Gastrocnemius medialis (tissue), 4 donors: Measurements from ENCODE around the gene SBSN.

Experiments
- CTCF ChIP-seq, 5 experiments: fragments of 450-650 bp in 3 of 5; fragments of 200-600 bp in 2 of 5; sonication (generic) in 2 of 5; IDR thresholded peaks in 4 of 5; conservative IDR thresholded peaks in 1 of 5; 1 replicate in 4 of 5; 2 replicates in 1 of 5; pipeline ENCODE4 v1.5.1; 2016 to 2019; ENCODE audit warnings: antibody characterized with exemption in 5 of 5, mild to moderate bottlenecking in 3 of 5, moderate library complexity in 3 of 5
- POLR2A ChIP-seq, 2 donors: fragments of 450-650 bp; IDR thresholded peaks; one replicate each; pipeline ENCODE4 v1.6.1; 2017; ENCODE audit warnings: antibody characterized with exemption in 2 of 2, mild to moderate bottlenecking in 2 of 2, moderate library complexity in 2 of 2

GRCh38 chr19:35509018-35509652, 19.0 kb downstream of the SBSN start:
- TF ChIP-seq CTCF (IDR thresholded peaks at IDR 0.05 in 4 of 5, conservative IDR thresholded peaks at IDR 0.05 in 1 of 5): no peak
- TF ChIP-seq POLR2A (IDR thresholded peaks at IDR 0.05): no peak
